Activated CD8-positive, alpha-beta T cell treated with anti-CD3 and anti-CD28 coated beads for 36 hours (primary cell): Measurements from ENCODE around the gene KIAA0319L. TPM values are rescaled to one million over a fixed set of nuclear protein-coding genes. Genes with fewer than 3 reads are reported as not detected.

Experiments
- ATAC-seq: fragments of 200-7000 bp; cut with Tn5 transposase; one replicate; pipeline ENCODE4 v1.10.0; 2021; ENCODE audit warnings: mild to moderate bottlenecking, moderate library complexity
- CTCF ChIA-PET: fragments of 350-600 bp; sonication (Branson Sonifier 250); formaldehyde crosslinking; loops from one replicate; lab custom pipeline; 2021; ENCODE audit warnings: antibody characterized with exemption; lab: Charles Lee
- POLR2A ChIA-PET: fragments of 350-600 bp; sonication (Branson Sonifier 250); formaldehyde crosslinking; loops from one replicate; lab custom pipeline; 2021; ENCODE audit warnings: antibody characterized with exemption; lab: Charles Lee
- DNase-seq: peaks from one replicate; pipeline ENCODE4 v3.0.0-alpha.2; 2020
- H3K27ac Mint-ChIP-seq: one replicate; pipeline ENCODE4 v1.8.0; 2021; ENCODE audit warnings: mild to moderate bottlenecking, mixed read lengths
- H3K27me3 Mint-ChIP-seq: one replicate; pipeline ENCODE4 v1.8.0; 2021; ENCODE audit warnings: mixed read lengths
- H3K36me3 Mint-ChIP-seq: one replicate; pipeline ENCODE4 v1.8.0; 2021; ENCODE audit warnings: low read depth, mixed read lengths
- H3K4me1 Mint-ChIP-seq: one replicate; pipeline ENCODE4 v1.8.0; 2021; ENCODE audit warnings: low read depth, mixed read lengths
- H3K4me3 Mint-ChIP-seq: one replicate; pipeline ENCODE4 v1.8.0; 2021; ENCODE audit warnings: mild to moderate bottlenecking, moderate library complexity, mixed read lengths
- H3K9me3 Mint-ChIP-seq: one replicate; pipeline ENCODE4 v1.8.0; 2021; ENCODE audit warnings: mixed read lengths
- CTCF ChIP-seq: fragments of 200-600 bp; IDR thresholded peaks from one replicate; pipeline ENCODE4 v1.8.0; 2022; ENCODE audit warnings: antibody characterized with exemption, mild to moderate bottlenecking
- intact Hi-C: fragments of 100-400 bp; cut with micrococcal nuclease; formaldehyde crosslinking; loops from one replicate; pipeline ENCODE4 v1.10.0; 2022
- total RNA-seq, 2 experiments: library from RNA; stranded (reverse); gene quantifications; one replicate each; pipeline ENCODE4 v1.2.3, GENCODE V29; 2021

Gene KIAA0319L
- total RNA-seq, 2 experiments from 2014 or later = 22.8 to 30.9 TPM

- peaks cover 6% of the 10 kb centered on the region for H3K4me1 Mint-ChIP-seq
- H3K4me3 Mint-ChIP-seq = no peak overlapping the region
- peaks cover 27% of the 10 kb centered on the region for H3K36me3 Mint-ChIP-seq
- ChIA-PET CTCF (interaction anchor here (6.8 kb wide), 1 partner anchor 16 kb away, joined by 56 read pairs; no protein-coding TSS in a partner anchor), POLR2A (interaction anchor here (0.9 kb wide), 1 partner anchor 16 kb away, joined by 3 read pairs; no protein-coding TSS in a partner anchor)
- no peaks in the 10 kb centered on the region for H3K9me3 Mint-ChIP-seq
- no peak overlapping the region for H3K27ac Mint-ChIP-seq
- ATAC-seq (no peak), DNase-seq (no peak)
- intact Hi-C loops = no loop called here
- TF ChIP-seq CTCF = no peak
- no peaks in the 10 kb centered on the region for H3K27me3 Mint-ChIP-seq
These were observed 122.5 kb downstream of the KIAA0319L start for GRCh38 chr1:35434703-35435102.

GRCh38 chr1:35433714-35434113 lies 123.5 kb downstream of the KIAA0319L start:
- H3K4me3 Mint-ChIP-seq = no peak overlapping the region
- ChIA-PET POLR2A (no interaction called here), CTCF (interaction anchor here (3.0 to 6.8 kb wide), 2 partner anchors 17 to 18 kb away, joined by 15 to 56 read pairs; no protein-coding TSS in a partner anchor)
- intact Hi-C loops = no loop called here
- no peak overlapping the region for H3K27ac Mint-ChIP-seq
- DNase-seq (no peak), ATAC-seq (no peak)
- H3K9me3 Mint-ChIP-seq = no peaks in the 10 kb centered on the region
- H3K4me1 Mint-ChIP-seq = peaks cover 6% of the 10 kb centered on the region
- peaks cover 25% of the 10 kb centered on the region for H3K36me3 Mint-ChIP-seq
- H3K27me3 Mint-ChIP-seq = no peaks in the 10 kb centered on the region
- TF ChIP-seq CTCF = no peak

GRCh38 chr1:35432231-35432630 lies 125.0 kb downstream of the KIAA0319L start:
- DNase-seq (no peak), ATAC-seq (no peak)
- TF ChIP-seq CTCF = no peak
- intact Hi-C loops = no loop called here
- Mint-ChIP-seq H3K9me3 (no peaks in the 10 kb centered on the region), H3K4me3 (no peak overlapping the region), H3K27ac (no peak overlapping the region), H3K36me3 (peaks cover 24% of the 10 kb centered on the region), H3K27me3 (no peaks in the 10 kb centered on the region), H3K4me1 (peaks cover 6% of the 10 kb centered on the region)
- POLR2A ChIA-PET = no interaction called here
- CTCF ChIA-PET = interaction anchor here (1.2 to 3.0 kb wide), 3 partner anchors 13 to 295 kb away, joined by 3 to 15 read pairs (median 3); no protein-coding TSS in a partner anchor

- Mint-ChIP-seq H3K9me3 (no peaks in the 10 kb centered on the region), H3K4me1 (peaks cover 6% of the 10 kb centered on the region), H3K27me3 (no peaks in the 10 kb centered on the region), H3K27ac (peak overlapping the region; percentile 18), H3K4me3 (no peak overlapping the region), H3K36me3 (peaks cover 22% of the 10 kb centered on the region)
- ATAC-seq (peak; percentile 52), DNase-seq (no peak)
- intact Hi-C loops = no loop called here
- POLR2A ChIA-PET = interaction anchor here (0.8 to 1.2 kb wide), 2 partner anchors 9 to 10 kb away, joined by 3 read pairs; no protein-coding TSS in a partner anchor
- CTCF ChIA-PET = interaction anchor here (1.5 to 3.0 kb wide), 2 partner anchors 20 to 296 kb away, joined by 3 to 15 read pairs; no protein-coding TSS in a partner anchor
- no peak for TF ChIP-seq CTCF
These were observed 126.0 kb downstream of the KIAA0319L start for GRCh38 chr1:35431173-35431599.

GRCh38 chr1:35430762-35431161 lies 126.4 kb downstream of the KIAA0319L start:
- ATAC-seq (no peak), DNase-seq (no peak)
- Mint-ChIP-seq H3K27ac (peak overlapping the region; percentile 27), H3K4me3 (no peak overlapping the region), H3K9me3 (no peaks in the 10 kb centered on the region), H3K4me1 (peaks cover 6% of the 10 kb centered on the region), H3K27me3 (no peaks in the 10 kb centered on the region), H3K36me3 (peaks cover 20% of the 10 kb centered on the region)
- no peak for TF ChIP-seq CTCF
- ChIA-PET POLR2A (interaction anchor here (0.8 to 1.2 kb wide), 2 partner anchors 9 to 10 kb away, joined by 3 read pairs; no protein-coding TSS in a partner anchor), CTCF (interaction anchor here (3.0 kb wide), 1 partner anchor 21 kb away, joined by 15 read pairs; no protein-coding TSS in a partner anchor)
- intact Hi-C loops = no loop called here
